Measurements from ENCODE around the gene TTC29.
"Not testable (repeated sequence)": the region's sequence is repeated elsewhere in the genome, so short reads cannot be mapped to it uniquely, and the experiment has no call there.

The TTC29 gene

DNA sequence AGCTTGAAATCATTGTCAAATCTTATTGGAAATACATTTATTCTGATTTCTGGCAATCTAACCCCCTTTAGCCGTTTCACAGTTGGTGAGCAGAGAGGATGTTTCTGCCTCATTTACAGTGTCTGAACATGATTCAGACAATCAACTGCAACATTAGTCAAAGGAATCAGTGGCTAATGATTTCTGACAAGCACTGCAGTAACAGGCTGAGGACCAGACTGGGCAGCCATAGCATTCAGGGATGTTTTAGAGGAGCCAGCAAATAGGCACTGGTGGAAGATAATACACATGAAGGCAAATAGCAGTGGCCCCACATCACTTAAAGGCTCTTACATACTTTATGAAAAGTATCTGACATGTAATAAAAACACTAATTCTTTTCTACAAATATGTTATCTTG lies 102.8 kb downstream of the TTC29 start:
- no peak for DNase-seq (ENCODE audit: low spot score)
- TF ChIP-seq CTCF (IDR thresholded peaks at IDR 0.05), result no peak
- Histone ChIP-seq H3K27ac (no peak overlapping the region), H3K4me3 (no peak overlapping the region)

- Histone ChIP-seq H3K4me3 (no peak overlapping the region), H3K27ac (no peak overlapping the region)
- no peak for DNase-seq (ENCODE audit: low spot score)
- no peak for TF ChIP-seq CTCF (IDR thresholded peaks at IDR 0.05)
Observed at GRCh38 chr4:146840731-146841130, 104.9 kb downstream of the TTC29 start.

GRCh38 chr4:146835096-146835495 lies 110.6 kb downstream of the TTC29 start:
- no peak for TF ChIP-seq CTCF (IDR thresholded peaks at IDR 0.05)
- Histone ChIP-seq H3K4me3 (no peak overlapping the region), H3K27ac (no peak overlapping the region)
- DNase-seq (ENCODE audit: low spot score), result no peak

GRCh38 chr4:146834263-146835034 lies 111.2 kb downstream of the TTC29 start:
- TF ChIP-seq CTCF (IDR thresholded peaks at IDR 0.05), result no peak
- no peak overlapping the region for H3K27ac ChIP-seq
- no peak overlapping the region for H3K4me3 ChIP-seq
- DNase-seq (ENCODE audit: low spot score), result no peak

DNA sequence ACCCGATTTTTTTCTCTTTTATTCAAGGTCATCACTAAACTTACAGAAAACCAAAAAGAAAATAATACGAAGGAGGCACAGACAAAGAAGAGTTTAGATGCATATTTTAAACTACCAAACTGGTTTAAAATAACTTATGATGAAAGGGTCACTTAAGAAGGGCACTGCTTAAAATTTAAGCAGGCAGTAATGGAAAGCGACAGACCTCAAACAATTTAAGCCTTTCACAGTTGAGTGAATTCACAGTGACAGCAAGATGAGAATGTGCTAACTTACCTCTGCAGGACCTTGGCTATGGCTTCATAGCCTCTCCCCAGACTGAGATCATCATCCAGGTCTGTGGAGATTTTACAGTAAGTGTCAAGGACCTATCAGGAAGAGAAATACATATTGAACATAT lies 112.1 kb downstream of the TTC29 start:
- H3K27ac ChIP-seq, result no peak overlapping the region
- no peak for TF ChIP-seq CTCF (IDR thresholded peaks at IDR 0.05)
- no peak for DNase-seq (ENCODE audit: low spot score)
- no peak overlapping the region for H3K4me3 ChIP-seq

- H3K27ac ChIP-seq; H3K4me3 ChIP-seq; DNase-seq (ENCODE audit: low spot score): not testable (repeated sequence)
Observed at GRCh38 chr4:146822980-146823379, 122.7 kb downstream of the TTC29 start.

DNA sequence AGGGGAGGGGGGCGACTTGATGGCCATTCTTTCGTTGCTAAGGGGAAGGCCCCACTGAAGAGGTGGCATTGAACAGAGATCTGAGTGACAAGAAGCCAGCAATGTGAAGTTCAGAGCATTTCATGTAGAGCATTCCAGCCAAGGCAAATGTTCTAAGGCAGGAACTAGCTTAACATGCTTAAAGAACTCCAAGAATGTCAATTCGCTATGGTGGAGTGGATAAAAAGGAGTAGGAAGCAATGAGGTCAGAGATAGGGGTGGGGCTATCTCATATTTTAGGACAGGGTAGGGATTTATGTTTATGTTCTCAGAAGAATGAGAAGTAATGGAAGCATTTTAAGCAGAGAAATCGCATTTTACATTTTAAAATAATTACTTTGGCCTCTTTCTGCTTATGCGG lies 130.9 kb downstream of the TTC29 start:
- TF ChIP-seq CTCF (IDR thresholded peaks at IDR 0.05), result no peak
- H3K27ac ChIP-seq, result no peak overlapping the region
- no peak for DNase-seq (ENCODE audit: low spot score)

More for the DNA sequence above, 130.9 kb downstream of the TTC29 start:
- H3K4me3 ChIP-seq, result no peak overlapping the region
